ENCODE data around the gene DEDD. TPM values are rescaled to one million over a fixed set of nuclear protein-coding genes. Genes with fewer than 3 reads are reported as not detected.

DEDD gene
- total and polyA plus RNA-seq, 11 donors: 13.8 to 38.8 (median 26.5) TPM

DNA sequence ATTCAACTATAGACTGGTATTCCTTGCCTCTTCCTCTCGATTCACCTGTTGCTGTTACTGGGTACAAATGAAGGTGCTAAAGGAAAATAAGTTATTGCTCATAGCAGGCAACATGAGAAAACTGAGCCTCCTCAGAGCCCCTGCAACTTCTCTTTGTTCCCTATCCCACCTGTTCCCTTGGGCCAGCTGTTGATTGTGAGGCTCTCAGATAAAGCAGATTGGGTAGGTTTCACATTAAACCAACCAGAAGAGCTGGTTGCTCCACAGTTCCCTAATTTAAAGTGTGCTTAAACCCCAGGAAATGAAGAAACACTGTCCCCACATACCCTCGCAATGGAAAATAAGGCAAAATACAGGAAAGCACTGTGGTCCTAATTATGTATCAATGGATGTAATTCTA lies 4.8 kb downstream of the DEDD start:
- Histone ChIP-seq H3K9me3 (no peaks in the 10 kb centered on the region), H3K4me3 (no peak overlapping the region), H3K27ac (peak overlapping the region in 1 of 12 donors; percentile 65), H3K36me3 (peaks cover 0 to 80% (median 74%) of the 10 kb centered on the region in 9 donors), H3K27me3 (no peaks in the 10 kb centered on the region), H3K4me1 (peaks cover 0 to 51% (median 32%) of the 10 kb centered on the region in 12 donors)
- 78 to 90% (median 84%) methylated on average over 2 of the region's 2 CpGs for WGBS, 4 donors
- intact Hi-C loops (cut with DNase I): no loop called here
- DNase-seq (no peak), ATAC-seq (no peak)
- TF ChIP-seq POLR2A (IDR thresholded peaks at IDR 0.05): no peak
- TF ChIP-seq, protein P1, sequence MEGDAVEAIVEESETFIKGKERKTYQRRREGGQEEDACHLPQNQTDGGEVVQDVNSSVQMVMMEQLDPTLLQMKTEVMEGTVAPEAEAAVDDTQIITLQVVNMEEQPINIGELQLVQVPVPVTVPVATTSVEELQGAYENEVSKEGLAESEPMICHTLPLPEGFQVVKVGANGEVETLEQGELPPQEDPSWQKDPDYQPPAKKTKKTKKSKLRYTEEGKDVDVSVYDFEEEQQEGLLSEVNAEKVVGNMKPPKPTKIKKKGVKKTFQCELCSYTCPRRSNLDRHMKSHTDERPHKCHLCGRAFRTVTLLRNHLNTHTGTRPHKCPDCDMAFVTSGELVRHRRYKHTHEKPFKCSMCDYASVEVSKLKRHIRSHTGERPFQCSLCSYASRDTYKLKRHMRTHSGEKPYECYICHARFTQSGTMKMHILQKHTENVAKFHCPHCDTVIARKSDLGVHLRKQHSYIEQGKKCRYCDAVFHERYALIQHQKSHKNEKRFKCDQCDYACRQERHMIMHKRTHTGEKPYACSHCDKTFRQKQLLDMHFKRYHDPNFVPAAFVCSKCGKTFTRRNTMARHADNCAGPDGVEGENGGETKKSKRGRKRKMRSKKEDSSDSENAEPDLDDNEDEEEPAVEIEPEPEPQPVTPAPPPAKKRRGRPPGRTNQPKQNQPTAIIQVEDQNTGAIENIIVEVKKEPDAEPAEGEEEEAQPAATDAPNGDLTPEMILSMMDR (IDR thresholded peaks at IDR 0.05): no peak

DNA sequence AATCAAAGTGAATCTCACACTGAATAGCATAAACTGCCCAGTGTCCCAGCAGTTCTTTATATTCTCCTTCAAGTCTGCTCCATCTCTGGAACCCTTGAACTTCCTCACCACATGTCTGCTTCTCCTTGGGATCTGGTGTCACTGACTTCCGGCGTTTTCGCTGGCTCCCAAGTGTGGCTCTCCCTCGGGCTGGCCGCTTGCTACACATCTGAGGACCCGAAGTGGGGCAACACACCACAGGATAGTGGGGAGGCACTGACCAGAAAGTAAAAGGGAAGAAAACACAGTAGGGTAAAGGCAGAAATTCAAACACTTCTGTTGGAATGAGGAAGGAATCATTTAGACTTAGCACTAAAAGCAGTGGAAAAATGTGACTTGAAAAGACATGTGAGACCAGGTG lies 9.5 kb downstream of the DEDD start:
- Histone ChIP-seq H3K4me1 (peaks cover 5 to 56% (median 21%) of the 10 kb centered on the region in 12 donors), H3K36me3 (peaks cover 0 to 88% (median 80%) of the 10 kb centered on the region in 9 donors), H3K27me3 (no peaks in the 10 kb centered on the region), H3K9me3 (no peaks in the 10 kb centered on the region), H3K4me3 (no peak overlapping the region), H3K27ac (peak overlapping the region in 1 of 12 donors; percentile 96)
- WGBS, 4 donors: 83 to 88% (median 85%) methylated on average over 6 of the region's 6 CpGs
- ATAC-seq: no peak
- DNase-seq: no peak
- intact Hi-C loops (cut with DNase I): no loop called here
- no peak for TF ChIP-seq POLR2A (IDR thresholded peaks at IDR 0.05)
- TF ChIP-seq, protein P1 (IDR thresholded peaks at IDR 0.05): no peak

DNA sequence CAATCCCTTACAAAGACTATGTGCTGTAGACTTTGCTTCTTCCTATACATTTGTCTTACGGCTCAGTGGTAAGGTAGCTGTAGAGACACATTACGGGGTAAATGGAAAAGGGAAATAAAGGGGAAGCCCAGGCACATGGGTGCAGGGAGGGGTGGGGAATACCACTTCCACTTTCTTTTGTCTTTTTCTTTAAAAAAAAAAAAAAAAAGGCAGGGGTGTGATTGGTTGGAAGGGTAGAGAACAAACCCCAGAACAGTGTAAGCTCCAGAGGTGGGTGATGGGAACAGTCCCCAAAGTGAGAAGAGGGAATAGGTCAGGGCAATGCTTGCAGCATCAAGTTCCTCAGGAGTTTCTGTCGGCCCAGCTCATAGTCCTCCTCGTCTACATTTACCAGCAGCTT lies 10.6 kb downstream of the DEDD start:
- Histone ChIP-seq H3K9me3 (no peaks in the 10 kb centered on the region), H3K27me3 (no peaks in the 10 kb centered on the region), H3K4me3 (no peak overlapping the region), H3K27ac (peak overlapping the region in 1 of 12 donors; percentile 96), H3K4me1 (peaks cover 5 to 50% (median 21%) of the 10 kb centered on the region in 12 donors), H3K36me3 (peaks cover 0 to 76% (median 69%) of the 10 kb centered on the region in 9 donors)
- WGBS, 4 donors: 74 to 83% (median 79%) methylated on average over 4 of the region's 4 CpGs
- intact Hi-C loops (cut with DNase I): no loop called here
- ATAC-seq: no peak
- DNase-seq: no peak
- TF ChIP-seq POLR2A (IDR thresholded peaks at IDR 0.05): no peak
- TF ChIP-seq, protein P1 (IDR thresholded peaks at IDR 0.05): no peak

DNA sequence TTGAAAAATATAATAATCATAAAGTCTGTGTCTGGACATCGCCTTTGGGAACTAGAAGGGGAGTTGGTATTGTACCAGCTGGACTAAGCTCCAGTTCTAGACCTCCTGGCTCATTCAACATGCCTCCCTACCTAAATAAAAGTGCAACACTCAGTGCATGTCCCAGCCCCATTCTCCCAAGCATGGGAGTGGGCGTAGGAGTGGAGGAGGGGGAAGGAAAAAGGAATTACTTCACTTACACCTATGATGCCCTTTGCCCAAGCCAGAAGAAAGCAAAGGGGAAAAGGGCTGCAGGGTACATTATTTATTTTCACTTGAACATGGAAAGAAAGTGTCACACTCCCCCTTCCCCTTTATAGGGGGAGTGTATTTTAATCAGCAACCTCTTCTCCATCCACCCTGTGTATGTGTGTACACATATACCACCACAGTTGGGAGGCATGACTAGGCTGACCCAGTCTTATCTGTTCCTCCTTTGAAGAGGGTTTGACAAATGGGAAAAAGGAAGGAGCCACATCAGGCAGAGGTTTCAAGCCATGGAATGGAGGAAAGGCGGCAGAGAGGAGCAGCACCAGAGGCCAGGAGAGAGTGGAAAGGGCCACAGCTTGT lies 11.3 kb downstream of the DEDD start:
- Histone ChIP-seq H3K4me1 (peaks cover 5 to 55% (median 27%) of the 10 kb centered on the region in 12 donors), H3K36me3 (peaks cover 0 to 69% (median 62%) of the 10 kb centered on the region in 9 donors)

More for the DNA sequence above, 11.3 kb downstream of the DEDD start:
- H3K9me3 ChIP-seq: no peaks in the 10 kb centered on the region
- H3K4me3 ChIP-seq: no peak overlapping the region
- peak overlapping the region in 1 of 12 donors; percentile 96 for H3K27ac ChIP-seq
- 87 to 95% (median 92%) methylated on average over 3 of the region's 3 CpGs for WGBS, 4 donors
- DNase-seq (no peak), ATAC-seq (no peak)
- no peak for TF ChIP-seq POLR2A (IDR thresholded peaks at IDR 0.05)
- TF ChIP-seq, protein P1 (IDR thresholded peaks at IDR 0.05): no peak
- intact Hi-C loops (cut with DNase I): no loop called here
- H3K27me3 ChIP-seq: no peaks in the 10 kb centered on the region

Measured in heart left ventricle (tissue), 16 donors.